ENCODE data around the gene CYP3A4. TPM values are rescaled to one million over a fixed set of nuclear protein-coding genes. Genes with fewer than 3 reads are reported as not detected.
"Not testable (repeated sequence)": the region's sequence is repeated elsewhere in the genome, so short reads cannot be mapped to it uniquely, and the experiment has no call there.

The CYP3A4 gene
- polyA plus RNA-seq, 1 experiment = not detected

DNA sequence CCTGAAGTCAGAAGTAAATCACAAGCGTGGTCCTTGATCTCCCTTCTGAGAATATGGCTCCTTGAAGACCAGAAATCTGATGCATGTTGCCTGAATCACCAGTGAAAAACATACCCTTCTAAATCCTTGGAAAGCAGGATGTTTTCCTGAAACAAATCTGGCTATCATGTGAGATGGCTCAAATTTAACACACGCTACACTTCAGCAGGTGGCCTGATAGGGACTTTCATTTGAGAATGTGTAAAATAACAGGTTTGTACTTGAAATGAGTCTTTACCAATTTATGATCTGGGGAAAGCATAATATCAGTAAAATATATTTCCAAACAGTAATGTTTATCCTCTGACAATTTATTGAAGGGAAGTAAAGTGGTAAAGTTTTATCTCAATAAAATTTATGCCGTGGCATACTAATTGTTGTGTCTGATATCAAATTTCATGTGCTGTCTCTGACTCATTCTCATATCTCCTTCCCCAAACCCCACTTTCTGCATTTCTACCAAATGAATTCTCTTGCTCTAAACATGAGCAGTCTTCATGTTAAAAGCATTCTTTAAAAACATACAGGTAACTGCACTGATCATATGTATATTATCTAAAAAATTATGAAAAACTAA, 17.4 kb downstream of the CYP3A4 start:
- POLR2A ChIA-PET = no interaction called here
- DNase-seq (ENCODE audit: low read depth, low spot score) = no peak

DNA sequence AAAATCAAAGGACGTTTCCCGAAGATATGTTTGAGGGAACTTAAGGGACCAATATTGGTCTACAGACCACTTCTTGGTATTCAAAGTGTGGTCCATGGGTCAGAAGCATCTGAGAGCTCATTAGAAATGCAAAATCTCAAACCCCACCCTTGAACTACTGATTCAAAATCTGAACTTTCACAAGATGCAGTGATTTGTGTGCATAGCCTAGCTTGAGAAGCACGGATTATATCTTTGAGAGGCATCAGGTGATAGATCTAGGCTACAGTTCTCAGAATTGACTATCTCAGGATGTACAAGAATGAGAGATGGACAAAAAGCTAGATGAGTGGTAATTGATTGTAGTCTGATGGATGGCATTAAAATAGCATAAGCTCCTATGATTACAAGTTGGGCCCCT, 19.5 kb downstream of the CYP3A4 start:
- CTCF ChIA-PET = no interaction called here
- TF ChIP-seq, protein P1, sequence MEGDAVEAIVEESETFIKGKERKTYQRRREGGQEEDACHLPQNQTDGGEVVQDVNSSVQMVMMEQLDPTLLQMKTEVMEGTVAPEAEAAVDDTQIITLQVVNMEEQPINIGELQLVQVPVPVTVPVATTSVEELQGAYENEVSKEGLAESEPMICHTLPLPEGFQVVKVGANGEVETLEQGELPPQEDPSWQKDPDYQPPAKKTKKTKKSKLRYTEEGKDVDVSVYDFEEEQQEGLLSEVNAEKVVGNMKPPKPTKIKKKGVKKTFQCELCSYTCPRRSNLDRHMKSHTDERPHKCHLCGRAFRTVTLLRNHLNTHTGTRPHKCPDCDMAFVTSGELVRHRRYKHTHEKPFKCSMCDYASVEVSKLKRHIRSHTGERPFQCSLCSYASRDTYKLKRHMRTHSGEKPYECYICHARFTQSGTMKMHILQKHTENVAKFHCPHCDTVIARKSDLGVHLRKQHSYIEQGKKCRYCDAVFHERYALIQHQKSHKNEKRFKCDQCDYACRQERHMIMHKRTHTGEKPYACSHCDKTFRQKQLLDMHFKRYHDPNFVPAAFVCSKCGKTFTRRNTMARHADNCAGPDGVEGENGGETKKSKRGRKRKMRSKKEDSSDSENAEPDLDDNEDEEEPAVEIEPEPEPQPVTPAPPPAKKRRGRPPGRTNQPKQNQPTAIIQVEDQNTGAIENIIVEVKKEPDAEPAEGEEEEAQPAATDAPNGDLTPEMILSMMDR (IDR thresholded peaks at IDR 0.05; ENCODE audit: low read depth, low read length) = no peak
- Histone ChIP-seq H3K4me3 (ENCODE audit: low read depth, low read length) (no peak overlapping the region), H3K27me3 (ENCODE audit: control insufficient read depth, insufficient read depth, low read length) (peaks cover 2% of the 10 kb centered on the region), H3K27ac (ENCODE audit: low read depth, low read length) (no peak overlapping the region), H3K9me3 (ENCODE audit: control insufficient read depth, insufficient read depth, low read length) (no peaks in the 10 kb centered on the region)
- POLR2A ChIA-PET = no interaction called here
- no peak for DNase-seq (ENCODE audit: low read depth, low spot score)

More for the DNA sequence above, 17.4 kb downstream of the CYP3A4 start:
- CTCF ChIA-PET = no interaction called here
- H3K4me3 ChIP-seq (ENCODE audit: low read depth, low read length) = no peak overlapping the region
- H3K27ac ChIP-seq (ENCODE audit: low read depth, low read length) = no peak overlapping the region
- peaks cover 2% of the 10 kb centered on the region for H3K27me3 ChIP-seq (ENCODE audit: control insufficient read depth, insufficient read depth, low read length)
- TF ChIP-seq, protein P1 (IDR thresholded peaks at IDR 0.05; ENCODE audit: low read depth, low read length) = no peak
- H3K9me3 ChIP-seq (ENCODE audit: control insufficient read depth, insufficient read depth, low read length) = no peaks in the 10 kb centered on the region

DNA sequence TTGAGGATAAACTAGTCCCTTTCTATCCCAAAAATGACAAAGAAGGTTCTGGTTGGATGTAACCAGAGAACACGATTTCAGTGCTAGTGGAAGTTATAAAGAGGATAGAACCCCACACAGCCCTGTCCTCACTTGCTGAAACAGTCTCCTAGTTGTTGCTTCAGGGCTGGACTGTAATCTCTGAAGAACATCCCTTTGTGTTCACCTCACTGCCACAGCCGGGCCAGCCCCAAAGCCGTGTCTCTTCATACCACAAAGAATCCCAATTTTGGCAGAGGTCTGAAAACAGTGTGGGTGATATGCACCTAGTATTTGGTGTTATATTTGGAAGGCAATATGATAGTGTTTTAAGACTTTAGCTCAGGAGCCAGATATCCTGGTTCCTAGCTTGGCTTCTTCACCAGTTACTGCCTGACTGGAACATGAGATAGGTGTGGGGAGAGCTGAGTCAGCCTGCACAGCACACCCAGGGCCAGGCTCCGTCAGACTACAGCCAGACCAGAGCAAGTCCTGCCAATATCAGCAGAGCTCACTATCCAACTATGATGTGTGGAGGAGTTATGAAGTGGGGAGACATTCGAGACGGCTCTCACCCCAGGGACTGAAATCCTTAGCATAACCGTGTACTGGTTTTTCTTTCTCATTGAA, 21.2 kb downstream of the CYP3A4 start:
- H3K9me3 ChIP-seq (ENCODE audit: control insufficient read depth, insufficient read depth, low read length) = no peaks in the 10 kb centered on the region
- no peak overlapping the region for H3K4me3 ChIP-seq (ENCODE audit: low read depth, low read length)
- ChIA-PET CTCF (interaction anchor here (0.7 kb wide), 1 partner anchor 227 kb away, joined by 3 read pairs; no protein-coding TSS in a partner anchor), POLR2A (no interaction called here)
- DNase-seq (ENCODE audit: low read depth, low spot score) = peak; percentile 7
- no peak overlapping the region for H3K27ac ChIP-seq (ENCODE audit: low read depth, low read length)
- H3K27me3 ChIP-seq (ENCODE audit: control insufficient read depth, insufficient read depth, low read length) = peaks cover 2% of the 10 kb centered on the region
- TF ChIP-seq, protein P1 (IDR thresholded peaks at IDR 0.05; ENCODE audit: low read depth, low read length) = no peak

DNA sequence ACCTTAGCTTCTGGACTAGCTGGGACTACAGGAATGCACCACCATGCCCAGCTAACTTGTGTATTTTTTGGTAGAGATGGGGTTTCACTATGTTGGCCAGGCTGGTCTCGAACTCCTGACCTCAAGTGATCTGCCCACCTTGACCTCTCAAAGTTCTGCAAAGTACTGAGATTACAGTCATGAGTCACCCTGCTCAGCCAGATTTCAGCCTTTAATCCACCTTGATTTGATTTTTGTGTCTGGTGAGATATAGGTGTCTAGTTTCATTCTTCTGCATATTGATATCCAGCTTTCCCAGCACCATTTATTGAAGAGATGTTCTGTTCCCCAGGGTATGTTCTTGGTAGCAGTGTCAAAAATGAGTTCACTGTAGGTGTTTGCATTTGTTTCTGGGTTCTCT, 28.9 kb downstream of the CYP3A4 start:
- Histone ChIP-seq H3K27ac (ENCODE audit: low read depth, low read length) (no peak overlapping the region), H3K27me3 (ENCODE audit: control insufficient read depth, insufficient read depth, low read length) (peaks cover 4% of the 10 kb centered on the region), H3K4me3 (ENCODE audit: low read depth, low read length) (no peak overlapping the region), H3K9me3 (ENCODE audit: control insufficient read depth, insufficient read depth, low read length) (no peaks in the 10 kb centered on the region)
- TF ChIP-seq, protein P1 (IDR thresholded peaks at IDR 0.05; ENCODE audit: low read depth, low read length) = no peak
- ChIA-PET POLR2A (no interaction called here), CTCF (no interaction called here)
- no peak for DNase-seq (ENCODE audit: low read depth, low spot score)

DNA sequence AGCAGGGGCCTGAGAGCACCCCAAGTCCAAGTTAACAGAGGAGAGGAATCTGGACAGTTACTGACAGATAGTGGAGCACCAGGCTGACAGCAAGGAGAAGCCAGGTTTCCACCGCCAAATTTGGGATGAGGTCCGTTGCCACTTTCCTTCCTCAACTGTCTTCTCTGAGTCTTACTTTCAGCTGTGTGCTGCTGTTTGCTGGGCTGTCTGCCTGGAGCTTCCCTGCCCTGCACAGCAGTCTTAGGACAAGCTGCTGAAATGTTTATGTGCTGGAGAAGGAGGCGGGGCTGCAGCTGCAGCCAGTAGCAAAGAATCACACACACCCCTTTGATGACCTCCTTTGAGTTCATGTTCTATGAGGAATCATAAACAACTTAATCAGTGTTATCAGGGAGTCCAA, 31.6 kb downstream of the CYP3A4 start:
- TF ChIP-seq, protein P1 (IDR thresholded peaks at IDR 0.05; ENCODE audit: low read depth, low read length) = no peak
- ChIA-PET POLR2A (interaction anchor here (0.5 kb wide), 1 partner anchor 252 kb away, joined by 3 read pairs; no protein-coding TSS in a partner anchor), CTCF (no interaction called here)
- H3K4me3 ChIP-seq (ENCODE audit: low read depth, low read length) = no peak overlapping the region
- H3K27ac ChIP-seq (ENCODE audit: low read depth, low read length) = no peak overlapping the region
- DNase-seq (ENCODE audit: low read depth, low spot score) = no peak
- peaks cover 9% of the 10 kb centered on the region for H3K27me3 ChIP-seq (ENCODE audit: control insufficient read depth, insufficient read depth, low read length)
- no peaks in the 10 kb centered on the region for H3K9me3 ChIP-seq (ENCODE audit: control insufficient read depth, insufficient read depth, low read length)

DNA sequence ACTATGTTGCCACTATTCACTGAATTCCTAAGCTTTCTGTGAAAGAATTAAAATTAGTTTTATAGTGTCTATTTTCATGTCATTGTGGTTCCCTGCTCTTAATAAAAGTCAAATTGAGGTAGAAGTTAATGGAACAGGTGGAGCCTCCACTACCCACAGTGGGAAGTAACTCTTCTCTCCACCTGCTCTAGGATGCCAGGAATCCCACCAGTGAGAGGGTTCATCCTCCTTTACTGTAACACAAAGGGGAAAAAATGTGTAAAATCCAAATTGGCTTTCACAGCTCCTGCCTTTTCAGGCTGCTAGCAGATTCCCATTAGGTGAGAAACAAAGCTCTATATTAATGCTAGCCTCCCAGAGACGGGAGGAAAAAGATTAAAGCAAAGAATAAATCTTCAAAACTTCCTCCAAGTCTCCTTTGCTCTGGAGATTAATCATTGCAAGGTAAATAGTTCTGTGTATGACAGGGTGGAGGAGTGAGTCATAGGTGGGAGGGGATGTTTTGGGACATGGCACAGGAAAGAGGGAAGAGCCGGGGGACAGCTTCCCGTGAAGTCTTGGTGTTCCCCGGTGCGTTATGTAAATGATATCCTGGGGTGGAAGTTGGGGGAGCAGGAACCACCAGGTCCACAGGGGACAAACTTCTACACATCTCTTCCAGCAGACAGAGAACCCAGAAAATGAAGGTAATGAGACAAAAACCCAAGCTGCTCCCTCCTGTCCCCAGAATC, 32.5 kb downstream of the CYP3A4 start:
- H3K9me3 ChIP-seq (ENCODE audit: control insufficient read depth, insufficient read depth, low read length); H3K4me3 ChIP-seq (ENCODE audit: low read depth, low read length); H3K27me3 ChIP-seq (ENCODE audit: control insufficient read depth, insufficient read depth, low read length); H3K27ac ChIP-seq (ENCODE audit: low read depth, low read length); CTCF ChIA-PET; DNase-seq (ENCODE audit: low read depth, low spot score); POLR2A ChIA-PET: not testable (repeated sequence)
